Measurements from ENCODE around the gene TCP11L1. TPM values are rescaled to one million over a fixed set of nuclear protein-coding genes. Genes with fewer than 3 reads are reported as not detected.

TCP11L1 gene
- total RNA-seq, 1 experiment from 2014 or later = 16.8 TPM

GRCh38 chr11:33072465-33072864 lies 33.1 kb downstream of the TCP11L1 start:
- Mint-ChIP-seq H3K27ac (no peak overlapping the region), H3K27me3 (ENCODE audit: low read depth) (no peaks in the 10 kb centered on the region), H3K4me1 (peaks cover 2% of the 10 kb centered on the region; the same call in 1 of the 2 replicates), H3K36me3 (peaks cover 58% of the 10 kb centered on the region), H3K4me3 (no peak overlapping the region), H3K9me3 (peaks cover 10% of the 10 kb centered on the region)
- TF ChIP-seq ZNF138 (CRISPR knock-in tag; conservative IDR thresholded peaks at IDR 0.05) (no peak), ZBTB43 (CRISPR knock-in tag; IDR thresholded peaks at IDR 0.05) (no peak), TCF7 (CRISPR knock-in tag; IDR thresholded peaks at IDR 0.05; ENCODE audit: low read depth) (no peak), ERG (CRISPR knock-in tag; IDR thresholded peaks at IDR 0.05) (no peak)
- TF ChIP-seq, protein P1, sequence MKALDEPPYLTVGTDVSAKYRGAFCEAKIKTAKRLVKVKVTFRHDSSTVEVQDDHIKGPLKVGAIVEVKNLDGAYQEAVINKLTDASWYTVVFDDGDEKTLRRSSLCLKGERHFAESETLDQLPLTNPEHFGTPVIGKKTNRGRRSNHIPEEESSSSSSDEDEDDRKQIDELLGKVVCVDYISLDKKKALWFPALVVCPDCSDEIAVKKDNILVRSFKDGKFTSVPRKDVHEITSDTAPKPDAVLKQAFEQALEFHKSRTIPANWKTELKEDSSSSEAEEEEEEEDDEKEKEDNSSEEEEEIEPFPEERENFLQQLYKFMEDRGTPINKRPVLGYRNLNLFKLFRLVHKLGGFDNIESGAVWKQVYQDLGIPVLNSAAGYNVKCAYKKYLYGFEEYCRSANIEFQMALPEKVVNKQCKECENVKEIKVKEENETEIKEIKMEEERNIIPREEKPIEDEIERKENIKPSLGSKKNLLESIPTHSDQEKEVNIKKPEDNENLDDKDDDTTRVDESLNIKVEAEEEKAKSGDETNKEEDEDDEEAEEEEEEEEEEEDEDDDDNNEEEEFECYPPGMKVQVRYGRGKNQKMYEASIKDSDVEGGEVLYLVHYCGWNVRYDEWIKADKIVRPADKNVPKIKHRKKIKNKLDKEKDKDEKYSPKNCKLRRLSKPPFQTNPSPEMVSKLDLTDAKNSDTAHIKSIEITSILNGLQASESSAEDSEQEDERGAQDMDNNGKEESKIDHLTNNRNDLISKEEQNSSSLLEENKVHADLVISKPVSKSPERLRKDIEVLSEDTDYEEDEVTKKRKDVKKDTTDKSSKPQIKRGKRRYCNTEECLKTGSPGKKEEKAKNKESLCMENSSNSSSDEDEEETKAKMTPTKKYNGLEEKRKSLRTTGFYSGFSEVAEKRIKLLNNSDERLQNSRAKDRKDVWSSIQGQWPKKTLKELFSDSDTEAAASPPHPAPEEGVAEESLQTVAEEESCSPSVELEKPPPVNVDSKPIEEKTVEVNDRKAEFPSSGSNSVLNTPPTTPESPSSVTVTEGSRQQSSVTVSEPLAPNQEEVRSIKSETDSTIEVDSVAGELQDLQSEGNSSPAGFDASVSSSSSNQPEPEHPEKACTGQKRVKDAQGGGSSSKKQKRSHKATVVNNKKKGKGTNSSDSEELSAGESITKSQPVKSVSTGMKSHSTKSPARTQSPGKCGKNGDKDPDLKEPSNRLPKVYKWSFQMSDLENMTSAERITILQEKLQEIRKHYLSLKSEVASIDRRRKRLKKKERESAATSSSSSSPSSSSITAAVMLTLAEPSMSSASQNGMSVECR (CRISPR knock-in tag; IDR thresholded peaks at IDR 0.05; ENCODE audit: borderline replicate concordance) = no peak
- TF ChIP-seq, protein P2, sequence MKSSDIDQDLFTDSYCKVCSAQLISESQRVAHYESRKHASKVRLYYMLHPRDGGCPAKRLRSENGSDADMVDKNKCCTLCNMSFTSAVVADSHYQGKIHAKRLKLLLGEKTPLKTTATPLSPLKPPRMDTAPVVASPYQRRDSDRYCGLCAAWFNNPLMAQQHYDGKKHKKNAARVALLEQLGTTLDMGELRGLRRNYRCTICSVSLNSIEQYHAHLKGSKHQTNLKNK (CRISPR knock-in tag; IDR thresholded peaks at IDR 0.05) = no peak
- TF ChIP-seq, protein P3, sequence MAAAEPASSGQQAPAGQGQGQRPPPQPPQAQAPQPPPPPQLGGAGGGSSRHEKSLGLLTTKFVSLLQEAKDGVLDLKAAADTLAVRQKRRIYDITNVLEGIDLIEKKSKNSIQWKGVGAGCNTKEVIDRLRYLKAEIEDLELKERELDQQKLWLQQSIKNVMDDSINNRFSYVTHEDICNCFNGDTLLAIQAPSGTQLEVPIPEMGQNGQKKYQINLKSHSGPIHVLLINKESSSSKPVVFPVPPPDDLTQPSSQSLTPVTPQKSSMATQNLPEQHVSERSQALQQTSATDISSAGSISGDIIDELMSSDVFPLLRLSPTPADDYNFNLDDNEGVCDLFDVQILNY (CRISPR knock-in tag; IDR thresholded peaks at IDR 0.05) = no peak
- POLR2A ChIA-PET = no interaction called here
- ATAC-seq (no peak), DNase-seq (ENCODE audit: low spot score) (no peak)
- CTCF ChIA-PET = no interaction called here

DNA sequence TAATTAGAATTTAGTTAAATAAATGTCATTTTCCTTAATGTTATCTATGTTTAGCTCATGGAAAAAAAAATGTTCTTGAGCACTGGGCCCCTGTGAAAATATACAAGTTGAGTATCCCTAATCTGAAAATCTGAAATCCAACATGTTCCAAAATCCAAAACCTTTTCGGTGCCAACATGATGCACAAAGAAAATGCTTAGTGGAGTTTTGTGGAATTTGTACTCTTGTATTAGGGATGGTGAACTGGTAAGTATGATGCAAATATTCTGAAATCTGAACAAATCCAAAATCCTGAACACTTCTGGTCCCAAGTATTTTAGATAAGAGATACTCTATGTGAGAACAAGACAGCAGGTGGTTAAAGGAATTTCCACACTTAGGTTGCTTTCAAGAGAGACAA lies 44.5 kb downstream of the TCP11L1 start:
- Mint-ChIP-seq H3K4me1 (no peaks in the 10 kb centered on the region), H3K27ac (no peak overlapping the region), H3K4me3 (no peak overlapping the region), H3K36me3 (peaks cover 40% of the 10 kb centered on the region), H3K27me3 (ENCODE audit: low read depth) (no peaks in the 10 kb centered on the region), H3K9me3 (no peaks in the 10 kb centered on the region)
- POLR2A ChIA-PET = no interaction called here
- CTCF ChIA-PET = interaction anchor here (1.4 kb wide), 1 partner anchor 18 kb away, joined by 5 read pairs; no protein-coding TSS in a partner anchor
- ATAC-seq (no peak), DNase-seq (ENCODE audit: low spot score) (no peak)
- TF ChIP-seq TEAD1 (CRISPR knock-in tag; IDR thresholded peaks at IDR 0.05) = no peak
- TF ChIP-seq, protein P1 (CRISPR knock-in tag; IDR thresholded peaks at IDR 0.05; ENCODE audit: borderline replicate concordance) = no peak
- TF ChIP-seq OVOL2 (CRISPR knock-in tag; IDR thresholded peaks at IDR 0.05; ENCODE audit: borderline replicate concordance) = no peak
- TF ChIP-seq ZNF396 (CRISPR knock-in tag; IDR thresholded peaks at IDR 0.05; ENCODE audit: borderline replicate concordance) = no peak
- TF ChIP-seq PRDM15 (CRISPR knock-in tag; IDR thresholded peaks at IDR 0.05) = no peak
- TF ChIP-seq CREM (CRISPR knock-in tag; IDR thresholded peaks at IDR 0.05) = no peak

Measured in WTC11 (cell line).